NCI-H446 treated with DMSO at 0.1 percent for 48 hours (cell line): ENCODE measurements around the gene CLCN4.
A peak's percentile ranks its signal among the peaks of the same experiment; 100 is the strongest.

Source experiments
- DNase-seq: peaks from one replicate; lab custom pipeline; 2025; lab: John Stamatoyannopoulos, UW

Gene CLCN4

GRCh38 chrX:10167573-10167972 is 10.8 kb downstream of the CLCN4 start:
- no peak for DNase-seq

DNA sequence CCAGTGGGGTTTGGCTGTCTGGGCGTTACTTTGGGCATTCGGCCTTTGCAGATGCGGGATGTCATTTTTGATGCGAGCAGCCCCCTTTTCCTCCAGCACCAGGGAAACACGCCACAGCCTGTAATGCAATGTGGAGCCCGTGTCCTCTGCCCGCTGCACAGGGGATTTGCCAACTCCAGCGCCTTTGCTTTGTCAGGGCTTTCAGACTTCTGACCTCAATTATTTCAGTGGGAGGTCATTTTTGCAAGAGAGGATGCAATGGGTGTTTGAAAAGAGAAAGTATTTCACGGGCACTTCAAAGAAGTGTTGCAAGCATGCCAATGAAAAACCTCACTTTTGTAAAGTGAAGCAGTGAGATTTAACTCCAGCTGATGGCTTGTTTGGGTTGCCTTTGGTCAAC is 11.5 kb downstream of the CLCN4 start:
- no peak for DNase-seq

DNA sequence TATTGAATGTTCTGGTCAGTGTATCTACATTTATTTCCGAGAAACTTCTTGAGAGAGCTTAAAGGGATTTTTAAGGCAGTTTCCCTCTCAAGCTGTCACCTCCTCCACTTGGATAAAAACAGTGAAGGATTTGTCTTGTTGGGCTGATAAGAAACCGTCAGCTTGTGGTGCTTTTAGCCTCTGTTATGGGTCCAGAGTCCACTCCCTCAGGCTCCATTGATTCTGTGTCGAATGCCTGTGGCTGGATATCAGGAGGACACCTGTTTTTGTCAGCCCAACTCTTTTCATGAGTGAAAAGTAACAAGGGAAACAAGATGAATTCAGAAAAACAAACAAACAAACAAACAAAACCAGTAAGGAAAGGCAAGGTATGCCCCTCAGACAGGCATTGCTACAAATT is 12.4 kb downstream of the CLCN4 start:
- DNase-seq = no peak

GRCh38 chrX:10171249-10171648 is 14.5 kb downstream of the CLCN4 start:
- no peak for DNase-seq

DNA sequence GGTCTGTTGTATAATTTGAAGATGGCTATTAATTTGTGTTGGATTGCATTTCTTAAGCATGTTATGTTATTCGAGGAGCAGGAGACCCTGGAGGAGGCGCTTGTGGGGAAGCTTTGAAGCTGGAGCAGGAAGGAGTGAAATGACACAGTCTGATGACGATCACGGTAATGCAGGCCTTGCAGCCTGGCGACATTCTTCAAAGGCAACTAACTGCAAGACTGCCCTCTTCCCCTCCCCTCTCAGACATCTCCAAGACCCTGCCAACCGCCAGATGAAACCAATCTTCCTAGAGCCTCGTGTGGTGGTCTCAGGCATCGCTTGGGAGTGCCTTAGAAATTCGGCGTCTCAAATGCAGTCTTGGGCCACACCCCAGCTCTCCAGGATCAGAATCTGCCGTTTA is 16.1 kb downstream of the CLCN4 start:
- no peak for DNase-seq

DNA sequence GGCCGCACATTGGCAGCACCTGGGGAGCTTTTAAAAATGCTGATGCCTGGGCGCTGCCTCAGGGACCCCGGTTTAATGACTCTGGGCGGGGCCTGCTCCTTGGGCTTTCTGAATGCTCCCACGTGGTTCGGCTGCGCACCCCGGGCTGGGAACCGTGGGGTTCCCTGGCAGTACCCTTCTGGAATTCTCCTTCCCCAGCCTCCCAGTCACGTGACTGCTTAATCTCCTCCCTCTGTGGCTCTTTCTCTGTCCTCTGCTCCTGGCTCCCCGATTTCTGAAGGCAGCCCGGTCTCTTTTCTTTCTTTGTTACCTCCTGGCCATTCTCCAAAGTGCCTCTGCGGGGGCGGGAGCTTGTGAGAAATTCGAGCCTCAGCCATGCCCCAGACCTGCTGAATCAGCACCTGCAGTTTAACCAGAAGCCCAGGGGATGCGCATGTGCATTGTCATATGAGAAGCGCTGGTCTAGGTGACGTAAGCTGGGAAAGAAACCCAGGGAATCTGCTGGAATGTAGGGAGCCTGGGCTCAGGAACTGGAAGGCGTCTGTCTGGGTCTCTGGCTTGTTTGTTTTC is 16.6 kb downstream of the CLCN4 start:
- no peak for DNase-seq

GRCh38 chrX:10174051-10174450 is 17.3 kb downstream of the CLCN4 start:
- DNase-seq = no peak

GRCh38 chrX:10174810-10175209 is 18.0 kb downstream of the CLCN4 start:
- no peak for DNase-seq

DNA sequence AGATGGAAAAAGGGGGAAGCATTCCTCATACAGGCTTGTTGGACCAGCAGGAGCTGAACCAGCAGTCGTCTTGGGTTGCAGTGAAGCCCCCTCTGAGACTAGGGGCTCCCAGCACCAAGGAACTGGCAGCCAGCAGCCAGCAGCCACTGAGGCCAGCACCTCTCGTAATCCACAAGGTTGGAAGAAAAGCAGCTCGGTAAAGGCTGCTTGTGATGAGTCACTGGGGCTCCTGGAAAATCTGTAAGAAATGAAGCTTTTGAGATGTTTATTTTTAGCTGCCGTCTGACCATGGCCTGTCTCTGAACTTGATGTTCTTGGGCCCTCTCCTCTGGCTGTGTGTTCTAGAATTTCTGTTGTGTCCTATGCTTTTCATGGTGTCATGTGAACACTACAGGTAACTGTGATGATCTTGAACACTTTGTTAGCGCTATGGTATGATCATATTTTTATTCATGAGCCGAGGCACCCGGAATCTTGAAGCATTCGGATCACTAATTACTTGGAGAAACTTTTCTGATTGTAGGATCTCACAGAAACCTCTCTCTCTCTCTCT is 18.6 kb downstream of the CLCN4 start:
- no peak for DNase-seq

DNA sequence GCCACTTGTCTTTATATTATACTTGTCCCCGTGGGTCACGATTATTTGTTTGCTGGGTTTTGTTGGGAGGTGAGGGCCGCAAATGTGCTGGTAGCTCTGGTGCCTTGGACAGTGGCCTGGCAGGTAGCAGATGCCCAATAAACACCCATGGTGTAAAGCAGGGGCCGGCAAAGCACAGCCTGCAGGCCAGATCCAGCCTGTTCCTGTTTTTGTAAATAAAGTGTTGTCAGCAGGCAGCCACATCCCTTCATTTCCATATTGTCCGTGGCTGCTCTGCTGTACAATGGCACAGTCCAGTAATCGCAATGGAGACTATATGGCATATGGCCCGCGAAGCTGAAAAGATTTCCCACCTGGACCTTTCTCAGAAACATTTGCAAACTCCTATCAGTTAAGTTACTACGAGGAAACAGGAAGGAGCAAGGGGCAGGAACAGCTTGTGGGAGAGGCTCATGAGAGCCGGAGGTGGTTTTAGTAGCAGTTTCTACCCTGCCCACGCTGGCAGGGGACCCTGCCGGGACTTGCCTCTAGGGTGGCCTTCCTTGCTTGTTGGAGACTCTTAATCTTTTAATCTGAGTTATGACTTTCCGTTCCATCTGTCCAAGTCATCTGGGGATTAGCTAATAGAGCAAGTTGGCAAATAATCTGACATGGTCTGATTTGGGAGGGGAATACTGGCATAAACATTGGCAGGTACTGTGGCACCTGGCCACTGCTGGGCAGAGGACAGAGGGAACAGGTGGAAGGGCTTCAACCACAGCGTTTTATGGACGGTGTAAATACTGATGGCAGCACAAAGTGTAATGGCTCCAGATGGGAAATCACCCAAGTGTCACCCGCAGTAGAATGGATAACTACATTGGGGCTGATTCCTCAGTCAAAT is 19.6 kb downstream of the CLCN4 start:
- DNase-seq = no peak

- DNase-seq = no peak
Observed at GRCh38 chrX:10177004-10177396, 20.2 kb downstream of the CLCN4 start.

- DNase-seq = peak; percentile 2
Observed at GRCh38 chrX:10177601-10178000, 20.8 kb downstream of the CLCN4 start.

DNA sequence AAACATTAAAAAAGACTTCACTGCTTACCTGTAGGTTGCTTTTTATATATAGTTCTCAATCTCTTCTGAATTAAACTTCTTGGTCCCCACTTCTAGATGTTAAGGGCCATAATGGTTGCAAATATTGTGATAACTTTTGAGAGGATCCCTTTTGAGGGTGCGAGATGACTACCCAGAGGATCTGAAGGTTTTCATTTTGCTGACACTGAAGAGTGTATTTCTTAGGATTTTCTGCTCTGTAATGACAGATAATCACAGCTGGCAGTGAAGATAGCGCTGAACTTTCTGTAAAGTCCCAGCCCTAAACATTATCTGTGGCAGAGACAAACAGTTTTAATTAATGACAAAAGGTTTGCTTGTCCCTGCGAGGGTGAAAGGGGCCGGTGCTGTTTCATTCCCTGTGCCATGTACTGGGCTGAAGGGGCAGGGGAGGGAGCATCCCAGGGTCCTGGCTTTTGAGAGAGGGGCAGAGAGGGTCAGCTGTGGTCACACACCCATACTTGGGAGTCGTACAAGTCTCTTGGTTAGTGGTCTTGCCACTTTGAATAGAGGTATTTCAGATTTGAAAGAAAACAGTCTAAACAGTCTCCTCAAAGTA is 22.2 kb downstream of the CLCN4 start:
- no peak for DNase-seq

DNA sequence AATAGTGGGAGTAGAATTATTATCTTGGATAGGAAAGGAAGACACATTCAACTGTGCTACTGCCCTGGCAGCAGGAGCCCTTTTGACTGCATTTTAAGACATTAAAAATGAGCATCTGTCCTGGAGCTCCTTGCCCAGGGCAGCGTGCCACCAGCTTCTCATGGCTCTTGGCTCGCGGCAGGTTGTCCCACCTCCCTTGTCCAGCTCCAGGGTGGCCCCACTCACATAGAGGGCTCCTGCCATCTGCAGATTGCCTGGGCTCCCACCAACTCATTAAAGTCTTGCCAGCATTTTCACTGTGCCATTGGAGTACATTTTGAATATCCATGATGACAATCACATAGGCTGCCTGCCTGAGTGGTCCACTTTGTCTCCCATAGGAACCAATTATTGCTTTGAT is 27.0 kb downstream of the CLCN4 start:
- DNase-seq = no peak

DNA sequence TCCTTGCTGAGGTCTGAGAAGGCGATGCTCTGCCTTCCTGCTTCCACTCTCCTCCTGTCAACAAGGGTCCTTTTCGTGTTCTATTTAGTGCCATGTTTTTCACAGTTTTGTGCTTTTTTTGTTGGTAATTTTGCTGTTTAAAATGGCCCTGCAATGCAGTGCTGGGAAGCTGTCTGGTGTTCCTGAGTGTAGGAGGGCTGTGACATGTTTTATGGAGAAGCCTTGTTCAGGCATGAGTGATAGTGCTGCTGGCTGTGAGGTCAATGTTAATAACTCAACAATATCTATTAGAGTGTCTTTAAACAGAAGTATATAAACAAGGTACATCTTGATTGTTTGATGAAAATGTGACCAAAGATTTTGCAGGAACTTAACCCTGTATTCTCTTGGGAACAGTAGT is 27.6 kb downstream of the CLCN4 start:
- no peak for DNase-seq

DNA sequence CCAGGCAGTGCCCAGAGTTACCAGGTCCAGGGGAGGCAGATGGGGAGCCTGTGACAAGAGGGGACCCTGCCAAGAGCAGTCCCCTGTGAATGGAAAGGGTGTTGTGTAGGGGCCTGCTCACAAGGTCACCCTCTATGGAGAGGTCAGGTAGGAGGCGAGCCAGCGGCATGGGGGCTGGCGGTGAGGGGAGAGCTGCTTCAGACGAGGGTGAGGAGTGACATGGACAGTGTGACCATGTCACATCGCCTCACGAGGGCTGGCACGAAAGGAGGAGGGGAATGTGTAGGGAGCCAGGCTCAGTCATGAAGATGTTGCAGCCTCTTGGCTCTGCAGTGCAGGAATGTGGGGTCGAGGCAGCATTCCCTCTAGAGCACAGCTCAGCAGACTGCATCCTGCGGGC is 29.6 kb downstream of the CLCN4 start:
- DNase-seq = no peak

DNA sequence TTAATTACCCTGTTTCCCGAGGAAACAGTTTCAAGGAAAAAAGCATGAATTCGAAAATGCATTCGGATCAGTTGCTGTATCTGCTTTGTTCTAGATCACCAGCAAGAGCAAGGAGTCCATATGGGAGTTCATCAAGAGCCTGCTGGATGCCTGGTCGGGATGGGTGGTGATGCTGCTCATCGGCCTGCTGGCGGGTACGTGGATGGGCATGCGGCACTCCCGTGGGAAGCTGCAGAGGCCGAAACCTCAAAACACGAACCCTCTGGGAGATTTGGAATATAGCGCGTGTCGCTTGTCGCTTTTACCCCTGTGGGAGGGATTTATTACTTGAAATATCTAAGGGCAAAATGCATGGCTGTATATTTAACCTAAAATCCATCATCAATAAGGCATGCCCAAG is 30.6 kb downstream of the CLCN4 start:
- DNase-seq = no peak

GRCh38 chrX:10189317-10190268 is 32.8 kb downstream of the CLCN4 start:
- DNase-seq = peak; percentile 4

DNA sequence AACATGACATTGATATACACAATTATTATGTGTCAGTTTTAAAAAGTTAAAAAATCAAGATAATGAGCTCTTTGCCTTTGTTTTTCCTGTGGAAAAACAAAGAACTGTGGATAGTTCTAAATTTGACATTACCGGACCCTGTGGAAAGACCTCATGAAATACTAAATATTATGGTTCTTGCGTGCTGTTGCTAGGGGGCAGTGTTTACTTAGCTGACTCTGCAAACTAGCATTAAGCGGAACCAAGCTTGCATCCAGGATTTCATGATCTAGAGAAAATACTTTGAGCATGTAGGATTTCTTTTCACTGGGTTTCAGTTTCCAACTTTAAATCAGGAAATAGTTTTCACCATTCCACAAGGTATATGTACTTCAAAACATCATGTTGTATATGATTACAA is 33.6 kb downstream of the CLCN4 start:
- peak; percentile 62 for DNase-seq

GRCh38 chrX:10193587-10193986 is 36.8 kb downstream of the CLCN4 start:
- no peak for DNase-seq

GRCh38 chrX:10195425-10195824 is 38.6 kb downstream of the CLCN4 start:
- DNase-seq = no peak

DNA sequence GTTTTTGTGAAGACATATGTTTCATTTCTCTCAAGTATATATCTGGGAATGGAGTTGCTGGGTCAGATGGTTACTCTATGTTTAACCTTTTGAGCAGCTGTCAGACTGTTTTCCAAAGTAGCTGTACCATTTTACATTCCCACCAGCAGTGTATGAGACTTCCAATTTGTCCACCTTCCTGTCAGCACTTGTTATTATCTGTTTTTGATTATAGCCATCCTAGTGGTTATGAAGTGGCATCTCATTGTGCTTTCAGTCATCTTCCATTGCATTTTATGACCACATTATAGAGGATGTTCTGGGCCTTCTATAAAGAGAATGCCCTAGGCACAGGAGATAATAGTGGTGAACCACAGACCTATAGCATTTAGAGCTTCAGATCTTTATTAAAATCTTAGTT is 39.2 kb downstream of the CLCN4 start:
- no peak for DNase-seq
